IMR-90 (cell line): ENCODE results near the gene DCDC2B. TPM values are rescaled to one million over a fixed set of nuclear protein-coding genes. Genes with fewer than 3 reads are reported as not detected.
A peak's percentile ranks its signal among the peaks of the same experiment; 100 is the strongest.

Experiments used
- ATAC-seq: fragments of 200-7000 bp; cut with Tn5 transposase; 2 replicates; pipeline ENCODE4 v1.9.1; 2020; ENCODE audit warnings: low read depth, mild to moderate bottlenecking, moderate library complexity
- BruUV-seq: library from RNA; stranded (reverse); fragments of 400-500 nt; replicated peaks from 2 replicates; lab custom pipeline; 2021; lab: Mats Ljungman, UMichigan
- CTCF ChIA-PET: fragments of 300-600 bp; formaldehyde crosslinking; extraction: SDS; loops from one replicate; lab custom pipeline; 2021; ENCODE audit warnings: antibody characterized with exemption; lab: Yijun Ruan, JAX
- POLR2A ChIA-PET: fragments of 300-600 bp; sonication (Branson Sonifier 250); formaldehyde crosslinking; loops from one replicate; lab custom pipeline; 2022; ENCODE audit warnings: antibody characterized with exemption; ENCODE audit not compliant: unreplicated experiment; lab: Charles Lee
- DNase-seq: peaks from one replicate; pipeline ENCODE4 v3.0.0; 2013
- H2AFZ ChIP-seq: replicated peaks from 2 replicates; pipeline ENCODE3; 2013; ENCODE audit warnings: low read length, mild to moderate bottlenecking; ENCODE audit not compliant: poor library complexity
- H2AK5ac ChIP-seq: 2 replicates; pipeline ENCODE4 v1.6.1; 2013; ENCODE audit warnings: low read depth, low read length, inconsistent platforms
- H2AK9ac ChIP-seq: replicated peaks from 2 replicates; pipeline ENCODE3; 2013; ENCODE audit warnings: mild to moderate bottlenecking, low read depth, low read length, moderate library complexity; ENCODE audit not compliant: poor library complexity
- H2BK120ac ChIP-seq: 2 replicates; pipeline ENCODE4 v1.6.1; 2013; ENCODE audit warnings: low read depth, low read length, inconsistent platforms
- H2BK15ac ChIP-seq: 3 replicates; pipeline ENCODE4 v1.6.1; 2013; ENCODE audit warnings: low read depth, low read length, inconsistent platforms
- H2BK20ac ChIP-seq: 2 replicates; pipeline ENCODE4 v1.6.1; 2013; ENCODE audit warnings: low read depth, mild to moderate bottlenecking, inconsistent platforms, low read length, moderate library complexity
- H2BK5ac ChIP-seq: 2 replicates; pipeline ENCODE4 v1.6.1; 2013; ENCODE audit warnings: mild to moderate bottlenecking, low read depth, low read length, inconsistent platforms; ENCODE audit not compliant: poor library complexity, severe bottlenecking
- H3K14ac ChIP-seq: replicated peaks from 2 replicates; pipeline ENCODE4 v1.6.1; 2013; ENCODE audit warnings: low read depth, low read length, inconsistent platforms
- H3K18ac ChIP-seq: 2 replicates; pipeline ENCODE4 v1.6.1; 2013; ENCODE audit warnings: low read depth, low read length, control low read depth
- H3K23ac ChIP-seq: 2 replicates; pipeline ENCODE4 v1.6.1; 2013; ENCODE audit warnings: low read depth, low read length, inconsistent platforms
- H3K27ac ChIP-seq: 2 replicates; pipeline ENCODE4 v1.5.1; 2013; ENCODE audit warnings: mild to moderate bottlenecking, control low read depth, low read length; ENCODE audit not compliant: insufficient read depth
- H3K27me3 ChIP-seq: 2 replicates; pipeline ENCODE4 v1.6.1; 2013; ENCODE audit warnings: low read length; ENCODE audit not compliant: control insufficient read depth, insufficient read depth
- H3K36me3 ChIP-seq: 2 replicates; pipeline ENCODE4 v1.6.1; 2013; ENCODE audit warnings: low read length, mixed read lengths; ENCODE audit not compliant: control insufficient read depth, insufficient read depth
- H3K4ac ChIP-seq: 2 replicates; pipeline ENCODE4 v1.6.1; 2013; ENCODE audit warnings: low read depth, low read length, inconsistent platforms
- H3K4me1 ChIP-seq: 2 replicates; pipeline ENCODE4 v1.6.1; 2013; ENCODE audit warnings: low read length, mixed read lengths; ENCODE audit not compliant: control insufficient read depth, insufficient read depth
- H3K4me2 ChIP-seq: 2 replicates; pipeline ENCODE4 v1.6.1; 2013; ENCODE audit warnings: low read depth, mild to moderate bottlenecking, control low read depth, low read length, moderate library complexity
- H3K4me3 ChIP-seq: 2 replicates; pipeline ENCODE4 v1.5.1; 2013; ENCODE audit warnings: low read depth, mild to moderate bottlenecking, control low read depth, low read length, moderate library complexity; ENCODE audit not compliant: insufficient read depth
- H3K56ac ChIP-seq: 2 replicates; pipeline ENCODE4 v1.6.1; 2013; ENCODE audit warnings: low read length, inconsistent platforms; ENCODE audit not compliant: insufficient read depth; ENCODE audit errors: extremely low read depth
- H3K79me1 ChIP-seq, 2 experiments: 2 replicates each; pipeline ENCODE4 v1.6.1; 2013; ENCODE audit warnings: low read length in 2 of 2, inconsistent platforms in 1 of 2, low read depth in 1 of 2
- H3K9ac ChIP-seq: 2 replicates; pipeline ENCODE4 v1.6.1; 2013; ENCODE audit warnings: low read depth, low read length, control low read depth
- H3K9me1 ChIP-seq: 2 replicates; pipeline ENCODE4 v1.6.1; 2013; ENCODE audit warnings: low read length, inconsistent platforms; ENCODE audit not compliant: insufficient read depth
- H3K9me3 ChIP-seq: 2 replicates; pipeline ENCODE4 v1.6.1; 2013; ENCODE audit warnings: low read length; ENCODE audit not compliant: control insufficient read depth, insufficient read depth
- H4K20me1 ChIP-seq: 2 replicates; pipeline ENCODE4 v1.6.1; 2013; ENCODE audit warnings: low read length, inconsistent platforms; ENCODE audit not compliant: insufficient read depth
- H4K5ac ChIP-seq: 2 replicates; pipeline ENCODE4 v1.6.1; 2013; ENCODE audit warnings: mild to moderate bottlenecking, low read depth, low read length, control low read depth
- H4K8ac ChIP-seq, 2 experiments: 2 replicates each; pipeline ENCODE4 v1.6.1; 2013; ENCODE audit warnings: low read depth in 2 of 2, low read length in 2 of 2, control low read depth in 1 of 2, inconsistent platforms in 1 of 2
- H4K91ac ChIP-seq: 2 replicates; pipeline ENCODE4 v1.6.1; 2013; ENCODE audit warnings: low read depth, low read length, inconsistent platforms; ENCODE audit not compliant: insufficient read depth
- CHD1 ChIP-seq: IDR thresholded peaks from 2 replicates; pipeline ENCODE4 v1.6.1; 2012; ENCODE audit warnings: low read depth, low read length, improper control_type of control experiment
- MXI1 ChIP-seq: IDR thresholded peaks from 2 replicates; pipeline ENCODE4 v1.6.1; 2012; ENCODE audit warnings: low read depth, mild to moderate bottlenecking, low read length, moderate library complexity, borderline replicate concordance
- POLR2A ChIP-seq: IDR thresholded peaks from 2 replicates; pipeline ENCODE4 v1.6.1; 2012; ENCODE audit warnings: mild to moderate bottlenecking, low read depth, low read length
- RAD21 ChIP-seq: IDR thresholded peaks from 2 replicates; pipeline ENCODE4 v1.6.1; 2012; ENCODE audit warnings: low read length, improper control_type of control experiment
- WGBS, 2 experiments: methylation state at CpG; one replicate each; pipeline versions ENCODE4 v1.1.5 to v1.1.7; 2013; ENCODE audit warnings: missing lambda C conversion rate in 2 of 2; ENCODE audit not compliant: insufficient read length in 1 of 2; ENCODE audit errors: extremely low coverage in 2 of 2; 5-methylcytosine and 5-hydroxymethylcytosine counted together
- dilution Hi-C: fragments of 300-500 bp; cut with HindIII; formaldehyde crosslinking; loops from one replicate; pipeline ENCODE4 v1.14.3; 2018; ENCODE audit warnings: low sequenced_read_pairs; ENCODE audit not compliant: unreplicated experiment
- in situ Hi-C: fragments of 300-500 bp; cut with MboI; formaldehyde crosslinking; loops from 3 replicates; pipeline ENCODE4 v1.14.3; 2019; ENCODE audit warnings: low sequenced_read_pairs, inconsistent platforms, mixed read lengths
- intact Hi-C: fragments of 100-400 bp; cut with micrococcal nuclease; formaldehyde crosslinking; loops from 2 replicates; pipeline ENCODE4 v1.10.0; 2022
- polyA plus RNA-seq, 3 experiments: library from polyadenylated mRNA; depleted of rRNA; stranded (reverse); fragments of >200 nt; gene quantifications; 2 replicates each; pipeline ENCODE4 v1.2.3, GENCODE V29; 2012; ENCODE audit warnings: low replicate concordance in 1 of 3
- total RNA-seq: library from RNA; depleted of rRNA; stranded (reverse); fragments of >200 nt; gene quantifications from 2 replicates; pipeline ENCODE4 v1.2.3, GENCODE V29; 2012

DCDC2B gene
- total and polyA plus RNA-seq, 2 of the 4 experiments (the other 2 are of a cell fraction) = not detected

DNA sequence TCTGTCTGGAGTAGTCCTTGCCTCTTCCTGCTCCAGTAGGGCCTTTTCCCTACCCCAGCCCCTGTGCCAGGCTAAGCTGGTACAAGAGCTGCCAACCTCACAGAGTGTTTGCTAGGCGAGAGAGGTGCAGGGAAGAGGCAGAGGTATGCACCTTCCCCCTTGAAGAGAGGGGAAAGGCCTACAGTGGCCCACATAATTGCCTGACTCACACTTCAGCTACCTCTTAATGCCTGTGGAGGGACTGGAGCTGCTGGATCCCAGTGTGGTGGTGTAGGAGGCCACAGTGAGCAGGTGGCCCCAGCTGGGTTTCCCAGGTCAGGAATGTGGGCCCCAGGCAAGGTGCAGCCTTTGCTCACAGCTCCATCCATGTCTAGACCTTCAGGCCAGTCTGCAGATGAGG is 11.8 kb upstream of the DCDC2B start:
- Histone ChIP-seq H3K23ac (no peak overlapping the region), H3K9ac (no peak overlapping the region), H2BK20ac (no peak overlapping the region), H3K4ac (no peak overlapping the region), H3K9me3 (no peaks in the 10 kb centered on the region), H3K79me1 (peaks cover 14 to 67% of the 10 kb centered on the region in 2 experiments; a peak in 3 of 4 replicates), H3K14ac (no peak overlapping the region), H2AK5ac (no peak overlapping the region), H3K4me3 (no peak overlapping the region), H4K8ac (no peak overlapping the region), H4K91ac (no peak overlapping the region), H2BK5ac (no peak overlapping the region), H2AK9ac (no peak overlapping the region), H2AFZ (no peak overlapping the region), H4K5ac (no peak overlapping the region), H2BK120ac (no peak overlapping the region), H4K20me1 (0 out of 2 replicates have a peak, but pooled peaks cover 12% of the 10 kb centered on the region), H3K56ac (no peak overlapping the region), H3K4me2 (no peak overlapping the region), H3K27me3 (no peaks in the 10 kb centered on the region), H3K27ac (no peak overlapping the region), H3K9me1 (peaks cover 16% of the 10 kb centered on the region; the same call in 1 of the 2 replicates), H2BK15ac (no peak overlapping the region), H3K18ac (no peak overlapping the region), H3K4me1 (peaks cover 31% of the 10 kb centered on the region), H3K36me3 (peaks cover 61% of the 10 kb centered on the region)
- ChIA-PET POLR2A (interaction anchor here (1.0 kb wide), 1 partner anchor 81 kb away, joined by 4 read pairs; no protein-coding TSS in a partner anchor), CTCF (interaction anchor here (1.8 kb wide), 1 partner anchor 18 kb away, joined by 6 read pairs; no protein-coding TSS in a partner anchor)
- DNase-seq (no peak), ATAC-seq (no peak)
- intact Hi-C loops (no loop called here), dilution Hi-C loops (no loop called here), in situ Hi-C loops (no loop called here)
- no CpG with 5 or more reads among the region's 1 CpG for WGBS, 2 experiments
- TF ChIP-seq POLR2A (peak; percentile 22; the same call in 1 of the 2 replicates), RAD21 (no peak), CHD1 (no peak), MXI1 (no peak)
- no TSS peak for BruUV-seq
